ENCODE results near the gene BAAT.

The BAAT gene

DNA sequence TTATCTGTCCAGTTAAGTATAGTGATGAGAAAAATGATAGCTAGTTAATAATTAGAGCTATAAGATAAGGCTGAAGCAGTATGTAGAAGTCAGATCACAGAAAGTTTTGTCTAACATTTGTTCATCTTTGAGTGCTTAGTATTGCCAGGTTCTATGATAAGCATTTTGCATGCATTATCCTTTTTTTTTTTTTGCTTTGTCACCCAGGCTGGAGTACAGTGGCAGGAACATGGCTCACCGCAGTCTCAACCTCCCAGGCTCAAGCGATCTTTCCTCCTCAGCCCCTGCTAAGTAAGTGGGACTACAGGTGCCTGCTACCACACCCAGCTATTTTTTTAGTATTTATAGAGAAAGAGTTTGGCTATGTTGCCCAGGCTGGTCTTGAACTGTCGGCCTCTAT, 17.5 kb downstream of the BAAT start:
- TF ChIP-seq ZNF8 (CRISPR knock-in tag; IDR thresholded peaks at IDR 0.05) (no peak), GLIS3 (CRISPR knock-in tag; IDR thresholded peaks at IDR 0.05) (no peak), ZFP30 (CRISPR knock-in tag; IDR thresholded peaks at IDR 0.05) (no peak), ESRRG (CRISPR knock-in tag; IDR thresholded peaks at IDR 0.05) (no peak), SNAI2 (CRISPR knock-in tag; IDR thresholded peaks at IDR 0.05) (no peak), TOX (CRISPR knock-in tag; IDR thresholded peaks at IDR 0.05; ENCODE audit: borderline replicate concordance) (no peak), ARNTL (CRISPR knock-in tag; IDR thresholded peaks at IDR 0.05; ENCODE audit: borderline replicate concordance, low read depth) (no peak), BACH2 (CRISPR knock-in tag; IDR thresholded peaks at IDR 0.05; ENCODE audit: borderline replicate concordance) (no peak), ISL1 (CRISPR knock-in tag; IDR thresholded peaks at IDR 0.05) (no peak), ZFP3 (CRISPR knock-in tag; IDR thresholded peaks at IDR 0.05) (no peak), RARB (CRISPR knock-in tag; IDR thresholded peaks at IDR 0.05) (no peak), ZNF70 (CRISPR knock-in tag; IDR thresholded peaks at IDR 0.05) (no peak), ZNF565 (CRISPR knock-in tag; conservative IDR thresholded peaks at IDR 0.05; ENCODE audit: low read depth) (no peak), OSR1 (CRISPR knock-in tag; IDR thresholded peaks at IDR 0.05) (no peak), ZC3H10 (CRISPR knock-in tag; IDR thresholded peaks at IDR 0.05) (no peak)
- TF ChIP-seq, protein P1, sequence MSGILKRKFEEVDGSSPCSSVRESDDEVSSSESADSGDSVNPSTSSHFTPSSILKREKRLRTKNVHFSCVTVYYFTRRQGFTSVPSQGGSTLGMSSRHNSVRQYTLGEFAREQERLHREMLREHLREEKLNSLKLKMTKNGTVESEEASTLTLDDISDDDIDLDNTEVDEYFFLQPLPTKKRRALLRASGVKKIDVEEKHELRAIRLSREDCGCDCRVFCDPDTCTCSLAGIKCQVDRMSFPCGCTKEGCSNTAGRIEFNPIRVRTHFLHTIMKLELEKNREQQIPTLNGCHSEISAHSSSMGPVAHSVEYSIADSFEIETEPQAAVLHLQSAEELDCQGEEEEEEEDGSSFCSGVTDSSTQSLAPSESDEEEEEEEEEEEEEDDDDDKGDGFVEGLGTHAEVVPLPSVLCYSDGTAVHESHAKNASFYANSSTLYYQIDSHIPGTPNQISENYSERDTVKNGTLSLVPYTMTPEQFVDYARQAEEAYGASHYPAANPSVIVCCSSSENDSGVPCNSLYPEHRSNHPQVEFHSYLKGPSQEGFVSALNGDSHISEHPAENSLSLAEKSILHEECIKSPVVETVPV (CRISPR knock-in tag; IDR thresholded peaks at IDR 0.05), result no peak
- TF ChIP-seq, protein P2, sequence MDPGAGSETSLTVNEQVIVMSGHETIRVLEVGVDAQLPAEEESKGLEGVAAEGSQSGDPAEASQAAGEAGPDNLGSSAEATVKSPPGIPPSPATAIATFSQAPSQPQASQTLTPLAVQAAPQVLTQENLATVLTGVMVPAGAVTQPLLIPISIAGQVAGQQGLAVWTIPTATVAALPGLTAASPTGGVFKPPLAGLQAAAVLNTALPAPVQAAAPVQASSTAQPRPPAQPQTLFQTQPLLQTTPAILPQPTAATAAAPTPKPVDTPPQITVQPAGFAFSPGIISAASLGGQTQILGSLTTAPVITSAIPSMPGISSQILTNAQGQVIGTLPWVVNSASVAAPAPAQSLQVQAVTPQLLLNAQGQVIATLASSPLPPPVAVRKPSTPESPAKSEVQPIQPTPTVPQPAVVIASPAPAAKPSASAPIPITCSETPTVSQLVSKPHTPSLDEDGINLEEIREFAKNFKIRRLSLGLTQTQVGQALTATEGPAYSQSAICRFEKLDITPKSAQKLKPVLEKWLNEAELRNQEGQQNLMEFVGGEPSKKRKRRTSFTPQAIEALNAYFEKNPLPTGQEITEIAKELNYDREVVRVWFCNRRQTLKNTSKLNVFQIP (CRISPR knock-in tag; IDR thresholded peaks at IDR 0.05; ENCODE audit: borderline replicate concordance, low read depth), result no peak
- TF ChIP-seq, protein P3, sequence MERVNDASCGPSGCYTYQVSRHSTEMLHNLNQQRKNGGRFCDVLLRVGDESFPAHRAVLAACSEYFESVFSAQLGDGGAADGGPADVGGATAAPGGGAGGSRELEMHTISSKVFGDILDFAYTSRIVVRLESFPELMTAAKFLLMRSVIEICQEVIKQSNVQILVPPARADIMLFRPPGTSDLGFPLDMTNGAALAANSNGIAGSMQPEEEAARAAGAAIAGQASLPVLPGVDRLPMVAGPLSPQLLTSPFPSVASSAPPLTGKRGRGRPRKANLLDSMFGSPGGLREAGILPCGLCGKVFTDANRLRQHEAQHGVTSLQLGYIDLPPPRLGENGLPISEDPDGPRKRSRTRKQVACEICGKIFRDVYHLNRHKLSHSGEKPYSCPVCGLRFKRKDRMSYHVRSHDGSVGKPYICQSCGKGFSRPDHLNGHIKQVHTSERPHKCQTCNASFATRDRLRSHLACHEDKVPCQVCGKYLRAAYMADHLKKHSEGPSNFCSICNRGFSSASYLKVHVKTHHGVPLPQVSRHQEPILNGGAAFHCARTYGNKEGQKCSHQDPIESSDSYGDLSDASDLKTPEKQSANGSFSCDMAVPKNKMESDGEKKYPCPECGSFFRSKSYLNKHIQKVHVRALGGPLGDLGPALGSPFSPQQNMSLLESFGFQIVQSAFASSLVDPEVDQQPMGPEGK (CRISPR knock-in tag; IDR thresholded peaks at IDR 0.05; ENCODE audit: borderline replicate concordance), result no peak
- TF ChIP-seq, protein P4, sequence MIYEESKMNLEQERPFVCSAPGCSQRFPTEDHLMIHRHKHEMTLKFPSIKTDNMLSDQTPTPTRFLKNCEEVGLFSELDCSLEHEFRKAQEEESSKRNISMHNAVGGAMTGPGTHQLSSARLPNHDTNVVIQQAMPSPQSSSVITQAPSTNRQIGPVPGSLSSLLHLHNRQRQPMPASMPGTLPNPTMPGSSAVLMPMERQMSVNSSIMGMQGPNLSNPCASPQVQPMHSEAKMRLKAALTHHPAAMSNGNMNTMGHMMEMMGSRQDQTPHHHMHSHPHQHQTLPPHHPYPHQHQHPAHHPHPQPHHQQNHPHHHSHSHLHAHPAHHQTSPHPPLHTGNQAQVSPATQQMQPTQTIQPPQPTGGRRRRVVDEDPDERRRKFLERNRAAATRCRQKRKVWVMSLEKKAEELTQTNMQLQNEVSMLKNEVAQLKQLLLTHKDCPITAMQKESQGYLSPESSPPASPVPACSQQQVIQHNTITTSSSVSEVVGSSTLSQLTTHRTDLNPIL (CRISPR knock-in tag; IDR thresholded peaks at IDR 0.05; ENCODE audit: low read depth), result no peak
- ATAC-seq, result no peak

DNA sequence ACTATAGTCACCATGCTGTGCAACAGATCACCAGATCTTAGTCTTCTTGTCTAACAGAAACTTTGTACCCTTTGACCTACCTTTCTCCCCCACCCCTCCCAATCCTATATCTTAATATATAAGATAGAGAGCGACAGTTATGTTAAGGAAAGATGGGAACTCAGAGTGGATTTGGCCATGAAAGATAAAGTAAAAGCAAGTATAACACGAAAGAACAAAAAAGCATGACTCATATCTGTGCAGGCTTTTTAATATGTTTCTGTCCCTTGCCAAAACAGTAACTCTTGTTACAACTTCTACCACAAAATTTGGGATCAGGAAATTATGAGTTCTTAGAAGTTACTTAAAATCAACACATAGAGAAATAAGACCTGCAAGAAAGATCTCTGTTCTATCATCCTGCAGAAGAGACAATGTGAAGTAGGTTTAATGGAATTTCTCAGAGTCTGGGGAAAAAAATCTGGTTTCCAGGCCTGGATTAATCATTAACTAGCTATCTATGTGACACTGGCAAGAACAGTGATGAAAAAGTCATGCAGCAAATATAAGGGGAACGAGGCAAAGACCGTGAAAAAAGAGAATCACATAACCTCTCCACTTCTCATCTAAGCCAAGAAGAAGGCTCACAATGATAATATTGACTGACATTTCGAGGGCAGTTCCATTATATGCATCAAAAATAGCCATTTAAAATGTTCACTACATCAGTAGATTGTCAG, 18.6 kb downstream of the BAAT start:
- TF ChIP-seq, protein P5, sequence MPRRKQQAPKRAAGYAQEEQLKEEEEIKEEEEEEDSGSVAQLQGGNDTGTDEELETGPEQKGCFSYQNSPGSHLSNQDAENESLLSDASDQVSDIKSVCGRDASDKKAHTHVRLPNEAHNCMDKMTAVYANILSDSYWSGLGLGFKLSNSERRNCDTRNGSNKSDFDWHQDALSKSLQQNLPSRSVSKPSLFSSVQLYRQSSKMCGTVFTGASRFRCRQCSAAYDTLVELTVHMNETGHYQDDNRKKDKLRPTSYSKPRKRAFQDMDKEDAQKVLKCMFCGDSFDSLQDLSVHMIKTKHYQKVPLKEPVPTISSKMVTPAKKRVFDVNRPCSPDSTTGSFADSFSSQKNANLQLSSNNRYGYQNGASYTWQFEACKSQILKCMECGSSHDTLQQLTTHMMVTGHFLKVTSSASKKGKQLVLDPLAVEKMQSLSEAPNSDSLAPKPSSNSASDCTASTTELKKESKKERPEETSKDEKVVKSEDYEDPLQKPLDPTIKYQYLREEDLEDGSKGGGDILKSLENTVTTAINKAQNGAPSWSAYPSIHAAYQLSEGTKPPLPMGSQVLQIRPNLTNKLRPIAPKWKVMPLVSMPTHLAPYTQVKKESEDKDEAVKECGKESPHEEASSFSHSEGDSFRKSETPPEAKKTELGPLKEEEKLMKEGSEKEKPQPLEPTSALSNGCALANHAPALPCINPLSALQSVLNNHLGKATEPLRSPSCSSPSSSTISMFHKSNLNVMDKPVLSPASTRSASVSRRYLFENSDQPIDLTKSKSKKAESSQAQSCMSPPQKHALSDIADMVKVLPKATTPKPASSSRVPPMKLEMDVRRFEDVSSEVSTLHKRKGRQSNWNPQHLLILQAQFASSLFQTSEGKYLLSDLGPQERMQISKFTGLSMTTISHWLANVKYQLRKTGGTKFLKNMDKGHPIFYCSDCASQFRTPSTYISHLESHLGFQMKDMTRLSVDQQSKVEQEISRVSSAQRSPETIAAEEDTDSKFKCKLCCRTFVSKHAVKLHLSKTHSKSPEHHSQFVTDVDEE (CRISPR knock-in tag; IDR thresholded peaks at IDR 0.05), result no peak
- TF ChIP-seq, protein P1 (CRISPR knock-in tag; IDR thresholded peaks at IDR 0.05), result no peak
- TF ChIP-seq ISL1 (CRISPR knock-in tag; IDR thresholded peaks at IDR 0.05) (no peak), ZNF565 (CRISPR knock-in tag; conservative IDR thresholded peaks at IDR 0.05; ENCODE audit: low read depth) (no peak)
- peak; percentile 39; the same call in 2 of the 3 replicates for ATAC-seq
